ENCODE data around the gene ARSA. TPM values are rescaled to one million over a fixed set of nuclear protein-coding genes. Genes with fewer than 3 reads are reported as not detected.

ARSA gene
- total RNA-seq, 1 donor from 2014 or later: 12.1 TPM

GRCh38 chr22:50581950-50582492, 45.9 kb downstream of the ARSA start:
- DNase-seq (ENCODE audit: low read depth): peak; percentile 12
- TF ChIP-seq, protein P1, sequence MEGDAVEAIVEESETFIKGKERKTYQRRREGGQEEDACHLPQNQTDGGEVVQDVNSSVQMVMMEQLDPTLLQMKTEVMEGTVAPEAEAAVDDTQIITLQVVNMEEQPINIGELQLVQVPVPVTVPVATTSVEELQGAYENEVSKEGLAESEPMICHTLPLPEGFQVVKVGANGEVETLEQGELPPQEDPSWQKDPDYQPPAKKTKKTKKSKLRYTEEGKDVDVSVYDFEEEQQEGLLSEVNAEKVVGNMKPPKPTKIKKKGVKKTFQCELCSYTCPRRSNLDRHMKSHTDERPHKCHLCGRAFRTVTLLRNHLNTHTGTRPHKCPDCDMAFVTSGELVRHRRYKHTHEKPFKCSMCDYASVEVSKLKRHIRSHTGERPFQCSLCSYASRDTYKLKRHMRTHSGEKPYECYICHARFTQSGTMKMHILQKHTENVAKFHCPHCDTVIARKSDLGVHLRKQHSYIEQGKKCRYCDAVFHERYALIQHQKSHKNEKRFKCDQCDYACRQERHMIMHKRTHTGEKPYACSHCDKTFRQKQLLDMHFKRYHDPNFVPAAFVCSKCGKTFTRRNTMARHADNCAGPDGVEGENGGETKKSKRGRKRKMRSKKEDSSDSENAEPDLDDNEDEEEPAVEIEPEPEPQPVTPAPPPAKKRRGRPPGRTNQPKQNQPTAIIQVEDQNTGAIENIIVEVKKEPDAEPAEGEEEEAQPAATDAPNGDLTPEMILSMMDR (IDR thresholded peaks at IDR 0.05; ENCODE audit: insufficient read depth, low read length, severe bottlenecking): no peak
- Histone ChIP-seq H3K4me3 (ENCODE audit: low read depth, low read length) (peak overlapping the region; percentile 82), H3K36me3 (ENCODE audit: control insufficient read depth, insufficient read depth, low read length) (peaks cover 13% of the 10 kb centered on the region), H3K27me3 (ENCODE audit: control insufficient read depth, insufficient read depth, low read length) (no peaks in the 10 kb centered on the region)
- FAIRE-seq: no peak

- no peak for DNase-seq (ENCODE audit: low read depth)
- H3K36me3 ChIP-seq (ENCODE audit: control insufficient read depth, insufficient read depth, low read length): peaks cover 13% of the 10 kb centered on the region
- TF ChIP-seq, protein P1 (IDR thresholded peaks at IDR 0.05; ENCODE audit: insufficient read depth, low read length, severe bottlenecking): no peak
- no peak for FAIRE-seq
- peak overlapping the region; percentile 82 for H3K4me3 ChIP-seq (ENCODE audit: low read depth, low read length)
- no peaks in the 10 kb centered on the region for H3K27me3 ChIP-seq (ENCODE audit: control insufficient read depth, insufficient read depth, low read length)
Measured at GRCh38 chr22:50581031-50581949, 46.7 kb downstream of the ARSA start.

DNA sequence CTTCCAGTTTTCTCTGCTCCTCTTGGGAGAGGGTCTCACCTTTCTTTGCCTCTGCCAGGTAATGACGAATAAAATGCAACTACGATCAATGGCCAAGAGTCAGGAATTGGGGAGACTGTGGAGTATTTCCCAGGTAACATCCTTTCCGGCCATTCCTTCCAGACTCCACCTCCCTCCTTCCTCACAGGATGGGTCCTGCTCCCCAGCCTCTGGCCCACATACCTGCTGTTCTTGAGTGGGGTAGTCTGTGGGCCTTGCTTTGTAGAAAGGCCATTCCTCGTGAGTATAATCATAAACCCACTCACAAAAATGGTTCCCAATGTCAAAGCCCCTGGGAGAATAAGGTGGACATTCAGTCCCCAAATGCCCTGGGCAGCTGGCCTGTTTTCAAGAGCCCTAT, 48.2 kb downstream of the ARSA start:
- no peak for DNase-seq (ENCODE audit: low read depth)
- Histone ChIP-seq H3K36me3 (ENCODE audit: control insufficient read depth, insufficient read depth, low read length) (peaks cover 13% of the 10 kb centered on the region), H3K4me3 (ENCODE audit: low read depth, low read length) (no peak overlapping the region), H3K27me3 (ENCODE audit: control insufficient read depth, insufficient read depth, low read length) (no peaks in the 10 kb centered on the region)
- no peak for FAIRE-seq
- TF ChIP-seq, protein P1 (IDR thresholded peaks at IDR 0.05; ENCODE audit: insufficient read depth, low read length, severe bottlenecking): no peak

- H3K27me3 ChIP-seq (ENCODE audit: control insufficient read depth, insufficient read depth, low read length): no peaks in the 10 kb centered on the region
- DNase-seq (ENCODE audit: low read depth): no peak
- no peak overlapping the region for H3K4me3 ChIP-seq (ENCODE audit: low read depth, low read length)
- no peak for FAIRE-seq
- TF ChIP-seq, protein P1 (IDR thresholded peaks at IDR 0.05; ENCODE audit: insufficient read depth, low read length, severe bottlenecking): no peak
- peaks cover 12% of the 10 kb centered on the region for H3K36me3 ChIP-seq (ENCODE audit: control insufficient read depth, insufficient read depth, low read length)
Measured at GRCh38 chr22:50578776-50579310, 49.1 kb downstream of the ARSA start.

DNA sequence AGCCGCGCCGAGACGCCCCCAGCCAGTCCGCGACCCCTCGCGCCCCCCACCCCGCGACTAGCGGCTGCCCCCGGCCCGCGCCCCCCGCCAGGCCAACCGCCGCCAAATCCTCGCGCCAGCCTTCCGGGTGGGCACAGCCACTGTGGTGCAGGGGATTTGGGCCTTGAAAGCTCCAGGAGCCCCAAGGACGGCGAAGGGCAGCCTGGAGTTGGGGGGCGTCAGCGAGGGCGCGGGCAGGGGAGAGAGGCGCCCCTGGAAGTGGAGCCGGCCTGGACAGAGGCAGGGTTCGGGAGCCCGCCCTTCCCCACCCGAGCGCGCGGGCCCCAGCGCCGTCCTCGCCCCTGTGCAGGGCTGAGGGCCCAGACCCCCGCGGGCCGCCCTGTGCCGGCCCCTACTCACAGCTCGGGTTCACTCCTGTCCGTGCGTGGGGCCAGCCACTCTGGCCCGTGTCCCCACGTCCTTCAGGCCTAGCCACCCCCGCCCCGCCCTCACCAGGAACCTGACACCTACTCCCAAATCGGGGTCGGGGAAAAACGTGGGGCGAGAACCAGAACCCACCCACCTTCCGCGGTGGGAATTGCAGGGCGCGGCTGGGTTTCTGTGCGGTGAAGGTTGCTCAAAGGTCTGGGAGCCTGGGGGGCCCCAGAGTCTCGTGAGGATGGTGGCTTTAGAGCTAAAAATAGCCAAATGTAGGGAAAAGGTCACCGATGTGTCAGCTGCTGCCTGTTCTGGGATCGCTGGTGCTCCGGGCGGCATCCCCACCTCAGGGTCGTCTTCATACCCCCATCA, 49.8 kb downstream of the ARSA start, which contains the start of gene CPT1B:
Gene CPT1B (minus strand): TSS at position 441 of the 789 bp plus-strand sequence. CDS start 512 bp downstream, outside the sequence.
- FAIRE-seq (no peak), DNase-seq (ENCODE audit: low read depth) (no peak)
- H3K36me3 ChIP-seq (ENCODE audit: control insufficient read depth, insufficient read depth, low read length): peaks cover 11% of the 10 kb centered on the region
- H3K27me3 ChIP-seq (ENCODE audit: control insufficient read depth, insufficient read depth, low read length): no peaks in the 10 kb centered on the region
- TF ChIP-seq, protein P1 (IDR thresholded peaks at IDR 0.05; ENCODE audit: insufficient read depth, low read length, severe bottlenecking): no peak
- no peak within 1 kb of the TSS for H3K4me3 ChIP-seq (ENCODE audit: low read depth, low read length)

All from bronchial epithelial cell (primary cell).